ENCODE data around the gene PPEF1. TPM values are rescaled to one million over a fixed set of nuclear protein-coding genes. Genes with fewer than 3 reads are reported as not detected.

PPEF1 gene
- total RNA-seq, 4 donors from 2014 or later = 0.62 to 1.0 TPM; not detected in 2

GRCh38 chrX:18714910-18715309 lies 7.5 kb downstream of the PPEF1 start:
- intact Hi-C loops (cut with DNase I; ENCODE audit: low total_unique reads) = no loop called here
- DNase-seq (ENCODE audit: low spot score in 2 of 2) = no peak
- no peak for TF ChIP-seq POLR2A (IDR thresholded peaks at IDR 0.05)
- 84 to 93% methylated on average over 8 to 9 of the region's 9 CpGs for WGBS, 2 donors
- H3K4me3 ChIP-seq (ENCODE audit: low read depth, poor library complexity, severe bottlenecking) = no peak overlapping the region

DNA sequence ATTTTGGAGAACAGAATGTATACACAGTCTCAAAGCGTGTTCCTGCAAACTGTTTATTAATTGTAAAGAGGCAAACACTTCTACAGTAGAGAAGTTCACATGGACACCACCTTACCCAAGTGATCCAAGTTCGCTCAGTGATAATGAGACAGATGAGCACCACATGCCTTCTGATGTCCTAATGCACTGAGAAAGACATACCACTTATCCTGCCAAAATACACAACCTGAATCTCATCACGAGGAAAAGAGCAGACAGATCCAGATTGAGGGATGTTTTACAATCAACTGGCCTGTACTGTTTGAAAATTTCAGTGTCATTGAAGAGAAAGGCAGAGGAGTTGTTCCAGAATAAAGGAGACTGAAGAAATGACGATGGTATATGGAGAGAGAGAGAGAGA lies 12.4 kb downstream of the PPEF1 start:
- DNase-seq (ENCODE audit: low spot score in 2 of 2) = no peak
- H3K4me3 ChIP-seq (ENCODE audit: low read depth, poor library complexity, severe bottlenecking) = no peak overlapping the region
- no peak for TF ChIP-seq POLR2A (IDR thresholded peaks at IDR 0.05)
- TF ChIP-seq, protein P1, sequence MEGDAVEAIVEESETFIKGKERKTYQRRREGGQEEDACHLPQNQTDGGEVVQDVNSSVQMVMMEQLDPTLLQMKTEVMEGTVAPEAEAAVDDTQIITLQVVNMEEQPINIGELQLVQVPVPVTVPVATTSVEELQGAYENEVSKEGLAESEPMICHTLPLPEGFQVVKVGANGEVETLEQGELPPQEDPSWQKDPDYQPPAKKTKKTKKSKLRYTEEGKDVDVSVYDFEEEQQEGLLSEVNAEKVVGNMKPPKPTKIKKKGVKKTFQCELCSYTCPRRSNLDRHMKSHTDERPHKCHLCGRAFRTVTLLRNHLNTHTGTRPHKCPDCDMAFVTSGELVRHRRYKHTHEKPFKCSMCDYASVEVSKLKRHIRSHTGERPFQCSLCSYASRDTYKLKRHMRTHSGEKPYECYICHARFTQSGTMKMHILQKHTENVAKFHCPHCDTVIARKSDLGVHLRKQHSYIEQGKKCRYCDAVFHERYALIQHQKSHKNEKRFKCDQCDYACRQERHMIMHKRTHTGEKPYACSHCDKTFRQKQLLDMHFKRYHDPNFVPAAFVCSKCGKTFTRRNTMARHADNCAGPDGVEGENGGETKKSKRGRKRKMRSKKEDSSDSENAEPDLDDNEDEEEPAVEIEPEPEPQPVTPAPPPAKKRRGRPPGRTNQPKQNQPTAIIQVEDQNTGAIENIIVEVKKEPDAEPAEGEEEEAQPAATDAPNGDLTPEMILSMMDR (IDR thresholded peaks at IDR 0.05) = no peak
- 62 to 85% methylated on average over 4 of the region's 4 CpGs for WGBS, 2 donors
- intact Hi-C loops (cut with DNase I; ENCODE audit: low total_unique reads) = no loop called here

DNA sequence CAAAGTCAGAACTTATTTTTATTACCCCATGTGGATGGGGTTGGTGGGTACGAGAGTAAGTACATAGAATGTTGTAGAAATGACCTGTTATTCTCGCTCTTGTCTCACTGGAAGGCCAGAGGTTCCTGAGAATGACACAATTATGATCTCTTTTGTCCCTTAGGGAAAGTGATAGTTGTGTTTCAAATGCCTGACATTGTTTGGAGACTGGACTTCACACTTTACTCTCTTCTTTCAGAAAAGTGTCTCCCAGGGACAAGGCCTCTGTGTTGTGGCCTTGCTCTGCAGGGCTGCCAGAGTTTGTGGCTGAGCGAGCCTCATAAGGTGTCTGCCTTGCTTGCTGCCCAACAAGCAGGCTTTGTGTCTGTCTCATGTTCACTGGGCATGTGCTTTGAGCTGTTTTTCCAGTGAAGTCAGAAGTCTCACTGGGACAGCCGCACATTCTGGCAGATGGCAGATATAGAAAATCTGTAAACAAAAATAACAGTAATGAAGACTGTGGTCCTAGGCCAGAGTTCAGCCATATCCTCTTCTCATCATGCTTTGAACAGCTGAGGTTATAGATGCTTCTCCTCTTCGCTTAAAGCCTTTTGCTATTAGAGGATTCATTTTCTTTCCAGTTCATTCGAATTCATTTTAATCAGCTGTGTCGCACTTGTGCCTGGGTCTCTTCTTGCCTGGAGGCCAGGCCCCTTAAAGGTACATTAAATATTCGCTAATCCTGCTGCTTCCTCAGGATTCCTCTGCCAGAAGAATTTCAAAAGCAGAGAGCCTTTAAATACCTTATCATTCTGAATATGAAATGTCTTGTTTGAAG lies 14.4 kb downstream of the PPEF1 start:
- intact Hi-C loops (cut with DNase I; ENCODE audit: low total_unique reads) = no loop called here
- DNase-seq (ENCODE audit: low spot score in 2 of 2) = no peak
- TF ChIP-seq, protein P1 (IDR thresholded peaks at IDR 0.05) = no peak
- TF ChIP-seq POLR2A (IDR thresholded peaks at IDR 0.05) = no peak
- no peak overlapping the region for H3K4me3 ChIP-seq (ENCODE audit: low read depth, poor library complexity, severe bottlenecking)
- 72 to 82% methylated on average over 8 of the region's 8 CpGs for WGBS, 2 donors

GRCh38 chrX:18722500-18723071 lies 15.1 kb downstream of the PPEF1 start:
- TF ChIP-seq POLR2A (IDR thresholded peaks at IDR 0.05) = no peak
- TF ChIP-seq, protein P1 (IDR thresholded peaks at IDR 0.05) = no peak
- intact Hi-C loops (cut with DNase I; ENCODE audit: low total_unique reads) = no loop called here
- 92 to 93% methylated on average over 10 of the region's 10 CpGs for WGBS, 2 donors
- no peak overlapping the region for H3K4me3 ChIP-seq (ENCODE audit: low read depth, poor library complexity, severe bottlenecking)
- no peak for DNase-seq (ENCODE audit: low spot score in 2 of 2)

GRCh38 chrX:18725310-18725943 lies 18.0 kb downstream of the PPEF1 start:
- WGBS, 2 donors = 39 to 57% methylated on average over 8 of the region's 8 CpGs

More at GRCh38 chrX:18725310-18725943, 18.0 kb downstream of the PPEF1 start:
- H3K4me3 ChIP-seq (ENCODE audit: low read depth, poor library complexity, severe bottlenecking) = no peak overlapping the region
- intact Hi-C loops (cut with DNase I; ENCODE audit: low total_unique reads) = no loop called here
- TF ChIP-seq, protein P1 (IDR thresholded peaks at IDR 0.05) = no peak
- TF ChIP-seq POLR2A (IDR thresholded peaks at IDR 0.05) = no peak
- DNase-seq (ENCODE audit: low spot score in 2 of 2) = no peak

All from lower leg skin (tissue), 4 donors.